ENCODE measurements around the gene CARD11.

The CARD11 gene

DNA sequence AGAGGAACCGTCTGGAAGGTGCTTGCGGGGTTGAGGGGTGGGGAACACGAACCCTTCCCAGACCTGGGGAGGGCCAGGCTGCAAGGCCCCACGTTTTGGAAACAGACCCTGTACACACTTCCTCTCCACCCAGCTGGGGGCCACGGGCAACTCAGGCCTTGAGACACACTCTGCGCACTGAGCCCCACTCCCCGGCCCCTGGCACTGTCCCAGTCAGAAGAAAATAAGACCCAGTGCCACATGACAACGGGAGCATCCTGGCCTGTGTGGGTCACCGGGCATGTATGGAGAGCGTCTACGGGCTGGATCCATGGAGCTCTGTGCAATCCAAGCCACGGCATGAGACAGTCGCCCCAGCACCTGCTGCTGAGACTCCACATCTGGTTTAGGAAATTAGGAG is 63.7 kb downstream of the CARD11 start:
- DNase-seq: no peak

- no peak for DNase-seq
Measured at GRCh38 chr7:2979201-2979631, 64.5 kb downstream of the CARD11 start.

- DNase-seq: no peak
Measured at GRCh38 chr7:2978408-2978807, 65.3 kb downstream of the CARD11 start.

DNA sequence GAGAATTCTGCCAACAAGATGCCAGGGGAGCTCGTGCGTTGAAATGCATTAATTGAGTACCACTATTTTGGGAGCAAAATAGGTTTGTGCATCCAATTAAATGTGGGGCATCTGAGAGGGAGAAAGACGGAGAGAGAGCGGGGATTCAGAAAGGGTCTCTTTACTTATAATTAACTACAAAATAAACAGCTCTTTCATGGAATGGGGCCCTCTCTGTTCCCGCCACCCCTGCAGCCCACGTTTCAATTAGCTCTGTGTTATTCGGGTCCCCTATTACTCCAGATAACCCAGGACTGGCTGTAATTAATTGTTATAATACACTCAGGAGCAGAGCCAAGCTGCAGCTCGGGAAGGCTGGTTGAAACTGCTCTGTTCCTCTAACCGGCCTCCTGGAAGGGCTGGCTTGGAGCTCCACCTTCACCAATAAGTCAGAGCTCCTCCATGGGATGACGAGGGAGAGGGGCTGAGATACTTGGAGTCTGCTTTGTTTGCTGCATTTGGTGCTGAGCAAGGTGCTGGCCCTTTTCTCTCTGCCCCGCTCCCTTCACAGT is 67.8 kb downstream of the CARD11 start:
- DNase-seq: no peak

DNA sequence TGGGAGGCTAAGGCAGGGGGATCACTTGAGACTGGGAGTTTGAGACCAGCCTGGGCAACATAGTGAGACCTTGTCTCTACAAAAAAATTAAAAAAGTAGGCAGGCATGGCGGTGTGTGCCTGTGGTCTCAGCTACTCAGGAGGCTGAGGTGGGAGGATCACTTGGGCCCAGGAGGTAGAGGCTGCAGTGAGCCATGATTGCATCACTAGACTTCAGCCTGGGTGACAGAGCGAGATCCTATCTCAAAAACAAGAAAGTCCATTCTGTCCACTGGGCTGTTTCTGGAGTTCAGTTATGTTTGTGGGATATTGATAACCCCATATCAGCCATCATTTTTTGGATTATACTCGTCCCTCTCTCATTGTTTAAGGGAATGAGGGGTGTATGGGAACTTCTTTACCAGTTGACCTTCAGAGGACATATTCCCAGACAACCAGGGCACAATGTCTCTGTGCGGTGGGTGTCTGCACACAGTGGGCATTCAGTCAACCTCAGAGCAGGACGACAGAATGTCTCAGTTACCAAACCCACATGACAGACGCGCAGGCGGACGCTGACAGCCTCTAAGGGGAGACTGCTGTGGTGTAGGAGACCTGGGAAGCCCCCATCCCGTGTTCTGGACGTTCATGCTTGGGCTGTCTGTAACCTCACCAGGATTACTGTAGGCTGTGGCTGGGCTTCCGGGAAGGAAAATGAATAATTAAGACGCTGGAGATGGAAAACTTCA is 69.4 kb downstream of the CARD11 start:
- no peak for DNase-seq

GRCh38 chr7:2972835-2973161 is 70.9 kb downstream of the CARD11 start:
- no peak for DNase-seq

DNA sequence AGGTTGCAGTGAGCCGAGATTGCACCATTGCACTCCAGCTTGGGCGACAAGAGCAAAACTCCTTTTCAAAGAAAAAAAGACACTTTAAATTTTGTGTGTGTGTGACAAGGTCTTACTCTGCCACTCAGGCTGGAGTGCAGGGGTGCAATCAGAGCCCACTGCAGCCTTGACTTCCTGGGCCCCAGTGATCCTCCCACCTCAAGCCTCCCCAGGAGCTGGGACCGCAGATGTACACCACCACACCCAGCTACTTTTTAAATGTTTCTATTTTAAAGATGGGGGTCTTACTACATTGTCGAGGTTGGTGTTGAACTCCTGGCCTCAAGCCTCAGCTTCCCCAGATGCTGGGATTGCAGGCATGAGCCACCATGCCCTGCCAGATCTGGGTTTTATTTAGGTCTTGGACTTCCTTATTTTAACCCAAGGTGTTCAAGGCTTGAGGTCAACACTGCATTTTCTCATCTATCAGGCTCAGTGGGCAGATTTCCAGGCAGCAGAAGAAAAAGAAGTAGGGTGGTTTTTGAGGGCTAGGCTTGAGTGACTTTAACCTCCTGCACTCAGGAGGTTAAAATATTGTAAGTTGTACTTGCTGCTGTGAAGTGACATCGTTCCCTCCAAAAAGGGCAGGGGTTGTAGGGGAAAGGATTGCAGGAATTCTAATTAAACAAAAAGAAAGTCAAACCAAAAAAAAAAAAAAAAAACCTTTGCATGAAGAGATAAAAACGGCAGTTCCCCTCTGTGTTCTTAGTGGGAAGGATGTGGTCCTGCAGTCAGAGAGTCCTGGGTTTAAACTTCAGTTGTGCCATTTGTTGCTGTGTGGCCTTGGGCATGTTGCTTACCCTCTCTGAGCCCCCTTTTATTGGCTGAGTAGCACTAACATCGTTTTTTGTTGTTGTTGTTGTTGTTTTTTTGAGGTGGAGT is 71.5 kb downstream of the CARD11 start:
- DNase-seq: no peak

- no peak for DNase-seq
Measured at GRCh38 chr7:2970861-2971260, 72.8 kb downstream of the CARD11 start.

DNA sequence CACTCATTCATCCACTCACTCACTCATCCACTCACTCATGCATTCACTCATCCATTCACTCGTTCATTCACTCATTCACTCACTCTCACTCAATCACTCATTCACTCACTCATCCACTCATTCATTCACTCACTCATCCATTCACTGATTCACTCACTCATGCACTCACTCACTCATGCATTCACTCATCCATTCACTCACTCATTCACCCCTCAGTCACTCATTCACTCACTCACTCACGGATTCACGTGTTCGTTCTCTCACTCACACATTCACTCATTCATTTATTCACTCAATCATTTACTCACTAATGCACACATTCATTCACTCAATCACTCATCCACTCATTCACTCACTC is 73.4 kb downstream of the CARD11 start:
- no peak for DNase-seq

DNA sequence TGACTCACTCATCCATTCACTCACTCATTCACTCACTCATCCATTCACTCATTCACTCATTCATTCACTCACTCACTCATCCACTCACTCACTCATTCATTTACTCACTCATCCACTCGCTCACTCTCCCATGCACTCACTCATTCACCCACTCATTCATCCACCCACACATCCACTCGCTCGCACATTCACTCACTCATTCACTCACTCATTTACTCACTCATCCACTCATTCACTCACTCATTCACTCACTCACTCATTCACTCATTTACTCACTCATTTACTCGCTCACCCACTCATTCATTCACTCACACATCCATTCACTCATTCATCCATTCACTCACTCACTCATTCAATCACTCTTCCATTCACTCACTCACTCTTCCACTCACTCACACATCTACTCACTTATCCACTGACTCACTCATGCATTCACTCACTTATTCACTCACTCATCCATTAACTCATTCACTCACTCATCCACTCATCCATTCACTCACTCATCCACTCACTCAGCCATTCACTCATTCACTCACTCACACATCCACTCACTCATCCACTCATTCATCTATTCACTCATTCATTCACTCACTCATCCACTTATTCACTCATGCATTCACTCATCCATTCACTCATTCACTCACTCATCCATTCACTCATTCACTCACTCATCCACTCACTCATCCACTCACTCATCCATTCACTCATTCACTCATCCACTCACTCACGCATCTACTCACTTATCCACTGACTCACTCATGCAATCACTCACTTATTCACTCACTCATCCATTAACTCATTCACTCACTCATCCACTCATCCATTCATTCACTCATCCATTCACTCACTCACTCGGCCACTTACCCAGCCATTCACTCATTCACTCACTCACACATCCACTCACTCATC is 74.0 kb downstream of the CARD11 start:
- DNase-seq: no peak

GRCh38 chr7:2968616-2969397 is 74.9 kb downstream of the CARD11 start:
- DNase-seq: no peak

- no peak for DNase-seq
Measured at GRCh38 chr7:2968176-2968575, 75.5 kb downstream of the CARD11 start.

DNA sequence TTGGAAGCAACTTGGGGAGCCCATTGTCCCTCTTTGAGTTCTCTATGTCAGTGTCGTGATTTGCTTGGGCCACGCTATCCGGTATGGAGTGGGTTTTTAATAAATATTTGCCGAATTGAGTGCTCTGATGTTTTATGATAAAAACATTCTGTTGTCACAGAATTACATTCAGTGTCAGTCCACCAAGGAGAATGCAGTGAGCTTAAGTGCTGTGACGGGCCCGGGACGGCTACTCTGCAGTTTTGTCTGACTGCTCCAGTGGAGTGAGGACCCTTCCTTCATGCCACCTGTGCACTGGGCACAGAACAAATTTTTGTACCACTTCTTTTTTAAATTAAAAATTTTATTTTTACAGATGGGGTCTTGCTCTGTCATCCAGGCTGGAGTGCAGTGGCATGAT is 76.0 kb downstream of the CARD11 start:
- no peak for DNase-seq

DNA sequence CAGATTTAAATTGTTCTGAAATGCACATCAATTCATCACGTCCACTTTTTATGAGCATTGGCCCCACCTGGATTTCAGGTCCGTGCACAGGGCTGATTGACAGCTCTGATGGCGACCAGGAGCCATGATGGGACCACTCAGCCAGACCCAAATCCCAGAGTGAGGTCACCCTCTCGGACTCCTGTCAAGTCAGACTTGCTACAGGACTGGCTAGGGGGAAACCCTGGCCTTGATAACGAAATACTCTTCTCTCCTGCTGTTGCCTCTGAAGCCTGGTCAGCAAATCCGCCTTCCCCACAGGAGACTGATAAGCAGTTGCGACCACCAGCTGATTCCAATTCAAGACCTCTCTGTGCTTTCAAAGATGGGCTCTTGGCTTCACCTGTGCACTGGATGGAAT is 76.4 kb downstream of the CARD11 start:
- DNase-seq: no peak

GRCh38 chr7:2966466-2967078 is 77.1 kb downstream of the CARD11 start:
- DNase-seq: no peak

DNA sequence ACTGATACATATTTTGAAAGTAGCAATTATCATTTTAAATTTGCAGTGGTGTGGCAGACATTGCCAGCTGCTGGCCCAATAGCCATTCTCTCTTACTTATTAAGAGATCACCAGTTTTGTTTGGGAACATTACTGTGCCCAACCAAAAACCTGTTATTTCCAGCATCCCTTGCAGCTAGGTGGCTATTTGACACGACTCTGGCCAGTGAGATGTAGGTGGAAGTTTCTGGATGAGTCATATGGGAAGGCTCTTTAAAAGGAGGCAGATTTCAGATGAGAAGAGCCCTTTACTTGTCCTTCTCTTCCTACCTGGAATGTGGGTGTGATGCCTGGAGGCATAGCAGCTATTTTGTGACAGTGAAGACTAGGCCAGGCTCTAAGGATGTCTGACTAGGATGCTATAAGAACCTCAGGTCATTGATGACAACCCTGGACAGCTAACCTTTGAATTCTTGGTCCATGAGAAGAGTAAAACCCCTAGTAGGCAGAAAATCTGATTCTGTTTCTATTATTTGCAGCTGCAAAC is 77.9 kb downstream of the CARD11 start:
- no peak for DNase-seq

DNA sequence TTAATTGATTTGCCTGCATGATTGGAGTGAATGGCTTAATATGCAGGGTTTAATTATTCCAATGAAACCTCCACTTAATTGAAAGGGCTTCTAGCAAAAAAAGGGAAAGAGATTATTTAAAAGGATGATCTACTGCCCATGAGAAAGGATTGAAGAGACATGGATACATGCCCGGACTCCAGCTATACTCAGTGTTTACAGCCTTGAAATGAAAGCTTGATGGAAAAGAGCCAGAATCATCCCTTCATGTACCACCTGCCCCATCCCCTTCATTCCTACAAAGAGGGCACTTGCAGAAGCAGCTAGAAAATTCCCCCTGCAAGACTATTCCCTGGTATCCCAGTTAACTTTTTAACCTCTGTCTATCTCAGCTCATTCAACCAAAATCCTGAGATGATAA is 78.4 kb downstream of the CARD11 start:
- no peak for DNase-seq

DNA sequence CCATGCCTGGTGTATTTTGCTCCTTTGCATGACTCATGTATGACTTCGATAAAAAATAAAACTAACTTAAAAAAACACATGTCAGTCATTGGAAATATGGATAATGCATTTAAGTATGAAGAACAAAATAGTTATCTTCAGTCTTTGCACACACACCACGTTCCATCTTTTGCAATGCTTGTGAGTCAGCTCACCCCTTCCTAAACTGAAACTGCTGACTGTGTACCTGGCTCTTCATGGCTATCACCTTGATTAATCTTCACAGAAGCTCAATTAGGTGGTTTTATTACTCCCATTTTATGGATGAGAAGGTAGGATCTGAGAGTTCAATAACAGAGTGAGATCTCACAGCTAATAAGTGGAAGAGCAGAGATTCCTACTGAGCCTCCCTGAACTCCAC is 79.5 kb downstream of the CARD11 start:
- no peak for DNase-seq

DNA sequence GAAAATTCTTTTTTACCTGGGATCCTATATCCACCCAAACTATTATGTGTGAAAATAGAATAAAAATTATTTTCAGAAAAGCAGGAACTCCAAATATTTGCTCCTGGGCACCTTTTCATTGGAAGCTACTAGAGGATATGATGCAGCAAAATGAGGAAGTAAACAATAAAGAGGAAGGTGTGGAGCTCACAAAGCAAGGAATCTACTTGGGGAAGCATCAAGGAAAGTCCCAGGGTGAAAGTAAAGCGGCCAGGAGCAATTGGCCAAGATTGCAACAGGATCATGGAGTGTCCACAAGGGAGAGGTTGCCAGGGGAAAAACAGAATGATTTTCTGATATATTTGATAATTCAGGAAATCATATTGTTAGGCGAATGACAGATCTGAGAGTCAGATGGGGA is 80.8 kb downstream of the CARD11 start:
- no peak for DNase-seq

GRCh38 chr7:2959828-2960599 is 83.7 kb downstream of the CARD11 start:
- no peak for DNase-seq
